CD4-positive, alpha-beta memory T cell (primary cell): ENCODE results near the gene CA7. TPM values are rescaled to one million over a fixed set of nuclear protein-coding genes. Genes with fewer than 3 reads are reported as not detected.

ENCODE experiments used
- CTCF ChIA-PET: fragments of 350-600 bp; sonication (Branson Sonifier 250); formaldehyde crosslinking; loops from one replicate; lab custom pipeline; 2021; ENCODE audit warnings: inconsistent platforms; ENCODE audit not compliant: partially characterized antibody; lab: Charles Lee
- POLR2A ChIA-PET: fragments of 350-600 bp; sonication (Branson Sonifier 250); formaldehyde crosslinking; loops from one replicate; lab custom pipeline; 2021; ENCODE audit not compliant: partially characterized antibody; lab: Charles Lee
- DNase-seq, 5 donors: peaks; one replicate each; pipeline versions ENCODE4 v3.0.0 to v3.0.0-alpha.2; 2020 to 2022; ENCODE audit warnings: mixed read lengths in 1 of 5
- H3K27ac ChIP-seq: one replicate; pipeline ENCODE4 v1.7.0; 2013; ENCODE audit warnings: low read depth, low read length
- H3K27me3 ChIP-seq: 2 replicates; pipeline ENCODE4 v1.7.0; 2013; ENCODE audit warnings: mild to moderate bottlenecking, low read length, moderate library complexity; ENCODE audit not compliant: insufficient read depth
- H3K36me3 ChIP-seq: 2 replicates; pipeline ENCODE4 v1.7.0; 2013; ENCODE audit warnings: mild to moderate bottlenecking, low read length, moderate library complexity; ENCODE audit not compliant: insufficient read depth
- H3K4me1 ChIP-seq: 2 replicates; pipeline ENCODE4 v1.7.0; 2013; ENCODE audit warnings: mild to moderate bottlenecking, low read length, moderate library complexity; ENCODE audit not compliant: insufficient read depth
- H3K4me3 ChIP-seq, 2 donors: one replicate each; pipeline ENCODE4 v1.7.0; 2013; ENCODE audit warnings: low read length in 2 of 2, mild to moderate bottlenecking in 1 of 2
- H3K9me3 ChIP-seq, 2 donors: one replicate each; pipeline ENCODE4 v1.7.0; 2013; ENCODE audit warnings: low read length in 2 of 2, control low read depth in 1 of 2; ENCODE audit not compliant: control insufficient read depth in 1 of 2
- H3K27ac Mint-ChIP-seq, 7 donors: one replicate each; pipeline ENCODE4 v1.8.0; 2020 to 2021; ENCODE audit warnings: mixed read lengths in 7 of 7, mild to moderate bottlenecking in 6 of 7, inconsistent platforms in 3 of 7, moderate library complexity in 3 of 7
- H3K27me3 Mint-ChIP-seq, 2 donors: one replicate each; pipeline ENCODE4 v1.8.0; 2020 to 2021; ENCODE audit warnings: mixed read lengths in 2 of 2
- H3K36me3 Mint-ChIP-seq, 2 donors: one replicate each; pipeline ENCODE4 v1.8.0; 2020 to 2021; ENCODE audit warnings: mixed read lengths in 2 of 2, inconsistent platforms in 1 of 2, mild to moderate bottlenecking in 1 of 2
- H3K4me1 Mint-ChIP-seq, 4 donors: one replicate each; pipeline ENCODE4 v1.8.0; 2020 to 2021; ENCODE audit warnings: mixed read lengths in 4 of 4, mild to moderate bottlenecking in 1 of 4
- H3K4me3 Mint-ChIP-seq, 8 donors: one replicate each; pipeline ENCODE4 v1.8.0; 2020 to 2021; ENCODE audit warnings: mixed read lengths in 8 of 8, mild to moderate bottlenecking in 7 of 8, moderate library complexity in 6 of 8, inconsistent platforms in 3 of 8
- H3K9me3 Mint-ChIP-seq, 8 donors: one replicate each; pipeline ENCODE4 v1.8.0; 2020 to 2021; ENCODE audit warnings: mixed read lengths in 8 of 8, mild to moderate bottlenecking in 5 of 8, inconsistent platforms in 3 of 8, moderate library complexity in 1 of 8
- intact Hi-C: fragments of 100-400 bp; cut with micrococcal nuclease; formaldehyde crosslinking; loops from one replicate; pipeline ENCODE4 v1.15.1; 2023
- polyA plus RNA-seq, 2 donors: library from polyadenylated mRNA; unstranded; fragments of 300-500 nt; fragmentation: Illumina TruSeq; gene quantifications; one replicate each; pipeline ENCODE4 v1.2.3, GENCODE V29; 2021
- total RNA-seq, 2 experiments: library from RNA; stranded (reverse); gene quantifications; one replicate each; pipeline ENCODE4 v1.2.3, GENCODE V29; 2021

Gene CA7
- total and polyA plus RNA-seq, 4 experiments from 2014 or later, result not detected

DNA sequence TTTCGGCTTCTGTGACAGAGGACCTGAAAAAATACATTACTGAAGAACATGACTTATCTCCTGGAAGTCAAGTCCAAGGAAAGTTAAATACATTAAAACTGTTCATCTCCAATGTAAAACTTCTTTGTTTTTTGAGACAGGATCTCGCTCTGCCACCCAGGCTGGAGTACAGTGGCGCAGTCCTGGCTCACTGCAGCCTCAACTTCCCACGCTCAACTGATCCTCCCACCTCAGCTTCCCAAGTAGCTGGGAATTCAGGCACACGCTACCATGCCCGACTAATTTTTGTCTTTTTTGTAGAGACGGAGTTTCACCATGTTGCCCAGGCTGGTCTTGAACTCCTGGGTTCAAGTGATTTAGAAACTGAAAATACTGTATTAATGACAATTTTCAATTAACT, 33.2 kb upstream of the CA7 start:
- Histone ChIP-seq H3K4me3 (no peak overlapping the region), H3K4me1 (no peaks in the 10 kb centered on the region), H3K27ac (no peak overlapping the region), H3K9me3 (no peaks in the 10 kb centered on the region), H3K36me3 (peaks cover 49% of the 10 kb centered on the region), H3K27me3 (no peaks in the 10 kb centered on the region)
- no peak for DNase-seq
- POLR2A ChIA-PET, result no interaction called here
- H3K27ac Mint-ChIP-seq, result peak overlapping the region in 1 of 7 donors; percentile 53
- H3K27me3 Mint-ChIP-seq, result no peaks in the 10 kb centered on the region
- intact Hi-C loops, result no loop called here
- CTCF ChIA-PET, result no interaction called here
- no peak overlapping the region for H3K4me3 Mint-ChIP-seq
- H3K9me3 Mint-ChIP-seq, result no peaks in the 10 kb centered on the region
- no peaks in the 10 kb centered on the region for H3K4me1 Mint-ChIP-seq
- peaks cover 52 to 77% of the 10 kb centered on the region in 2 donors for H3K36me3 Mint-ChIP-seq

DNA sequence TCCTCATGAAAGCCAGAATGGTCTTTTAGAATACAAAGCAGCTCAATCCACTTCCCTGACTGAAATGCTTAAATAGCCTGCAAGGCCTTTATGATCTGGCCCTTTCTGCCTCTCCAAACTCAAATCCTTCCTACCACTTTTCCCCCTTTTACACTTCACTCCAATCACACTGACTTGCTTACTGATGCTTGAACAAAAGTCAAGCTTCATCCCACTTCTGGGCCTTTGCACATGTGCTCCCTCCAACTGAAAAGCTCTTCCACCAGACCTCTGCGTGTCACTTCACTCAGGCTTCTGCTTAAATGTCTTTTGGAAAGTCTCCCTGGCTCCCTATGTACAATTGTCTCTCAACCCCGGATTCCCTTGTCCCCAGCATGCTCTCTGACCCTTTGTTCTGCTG, 29.5 kb upstream of the CA7 start:
- Histone ChIP-seq H3K4me1 (no peaks in the 10 kb centered on the region), H3K36me3 (peaks cover 55% of the 10 kb centered on the region), H3K4me3 (no peak overlapping the region), H3K9me3 (no peaks in the 10 kb centered on the region), H3K27ac (no peak overlapping the region), H3K27me3 (no peaks in the 10 kb centered on the region)
- DNase-seq, result no peak
- H3K4me3 Mint-ChIP-seq, result no peak overlapping the region
- no peaks in the 10 kb centered on the region for H3K27me3 Mint-ChIP-seq
- CTCF ChIA-PET, result interaction anchor here (0.9 to 3.5 kb wide), 3 partner anchors 17 to 164 kb away, joined by 4 to 22 read pairs (median 5); partner anchors contain the start of gene NAE1
- H3K36me3 Mint-ChIP-seq, result peaks cover 53 to 82% of the 10 kb centered on the region in 2 donors
- H3K9me3 Mint-ChIP-seq, result no peaks in the 10 kb centered on the region
- intact Hi-C loops, result no loop called here
- POLR2A ChIA-PET, result no interaction called here
- peaks cover 0 to 2% (median 0%) of the 10 kb centered on the region in 4 donors for H3K4me1 Mint-ChIP-seq
- peak overlapping the region in 3 of 7 donors; percentile 2 to 85 (median 39) for H3K27ac Mint-ChIP-seq

DNA sequence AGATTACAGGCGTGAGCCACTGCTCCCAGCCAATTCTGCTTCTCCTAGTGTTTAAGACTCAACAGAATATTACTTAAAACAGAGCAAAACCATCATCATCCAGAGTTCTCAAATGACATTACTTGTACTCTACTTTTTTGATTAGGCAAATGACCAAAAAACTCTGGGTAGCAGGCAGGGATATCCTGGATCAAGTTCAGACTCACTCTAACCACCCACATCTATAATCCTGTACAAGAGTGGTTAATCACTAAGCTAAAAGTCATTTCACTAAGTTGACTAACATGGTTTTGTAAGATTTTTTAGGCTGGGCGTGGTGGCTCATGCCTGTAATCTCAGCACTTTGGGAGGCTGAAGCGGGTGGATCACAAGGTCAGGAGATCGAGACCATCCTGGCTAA, 20.2 kb upstream of the CA7 start:
- Mint-ChIP-seq H3K36me3 (peaks cover 39 to 70% of the 10 kb centered on the region in 2 donors), H3K4me3 (no peak overlapping the region), H3K4me1 (peaks cover 17 to 30% (median 20%) of the 10 kb centered on the region in 4 donors), H3K27ac (no peak overlapping the region), H3K9me3 (no peaks in the 10 kb centered on the region), H3K27me3 (no peaks in the 10 kb centered on the region)
- ChIA-PET POLR2A (no interaction called here), CTCF (interaction anchor here (1.0 to 3.3 kb wide), 4 partner anchors 19 to 49 kb away, joined by 3 to 11 read pairs (median 3); no protein-coding TSS in a partner anchor)
- H3K27me3 ChIP-seq, result no peaks in the 10 kb centered on the region
- DNase-seq, result no peak
- peaks cover 22% of the 10 kb centered on the region for H3K4me1 ChIP-seq
- H3K36me3 ChIP-seq, result peaks cover 35% of the 10 kb centered on the region
- no peak overlapping the region for H3K27ac ChIP-seq
- intact Hi-C loops, result no loop called here
- H3K4me3 ChIP-seq, result no peak overlapping the region
- no peaks in the 10 kb centered on the region for H3K9me3 ChIP-seq

GRCh38 chr16:66830422-66831404, 13.5 kb upstream of the CA7 start, which contains the start of gene NAE1:
Gene NAE1 (minus strand): TSS chr16:66830976. CDS start chr16:66830899, 77 bp downstream.
- Histone ChIP-seq H3K4me1 (peaks cover 39% of the 10 kb centered on the region), H3K27me3 (no peaks in the 10 kb centered on the region), H3K36me3 (peaks cover 12% of the 10 kb centered on the region), H3K4me3 (peak within 1 kb of the TSS; percentile 25 to 64), H3K27ac (peak within 1 kb of the TSS; percentile 68), H3K9me3 (no peaks in the 10 kb centered on the region)
- ChIA-PET POLR2A (interaction anchor here (0.8 to 2.6 kb wide), 18 partner anchors 9 to 280 kb away, joined by 3 to 18 read pairs (median 4); partner anchors contain the start of genes CIAO2B, CKLF, CMTM4 and DYNC1LI2), CTCF (interaction anchor here (0.6 to 7.3 kb wide), 46 partner anchors 9 to 424 kb away, joined by 3 to 95 read pairs (median 5); partner anchors contain the start of genes CA7, CDH16, CKLF and DYNC1LI2)
- Mint-ChIP-seq H3K27ac (peak within 1 kb of the TSS; percentile 38 to 82 (median 68)), H3K4me1 (peaks cover 20 to 34% (median 26%) of the 10 kb centered on the region in 4 donors), H3K36me3 (peaks cover 12 to 21% of the 10 kb centered on the region in 2 donors), H3K27me3 (peaks cover under 1 to 2% of the 10 kb centered on the region in 2 donors), H3K9me3 (no peaks in the 10 kb centered on the region), H3K4me3 (peak within 1 kb of the TSS; percentile 76 to 84 (median 82))
- intact Hi-C loops, result loop anchor here (1.0 to 2.0 kb wide), 2 partner anchors 42 to 226 kb away; partner anchors contain the start of gene CMTM3
- DNase-seq, result peak; percentile 81 to 94 (median 91)

GRCh38 chr16:66832190-66832589, 12.0 kb upstream of the CA7 start:
- no peak for DNase-seq
- Histone ChIP-seq H3K27ac (no peak overlapping the region), H3K4me3 (no peak overlapping the region), H3K27me3 (no peaks in the 10 kb centered on the region), H3K4me1 (peaks cover 31% of the 10 kb centered on the region), H3K36me3 (no peaks in the 10 kb centered on the region), H3K9me3 (no peaks in the 10 kb centered on the region)
- POLR2A ChIA-PET, result no interaction called here
- no peak overlapping the region for H3K4me3 Mint-ChIP-seq
- peak overlapping the region in 2 of 7 donors; percentile 57 to 65 for H3K27ac Mint-ChIP-seq
- peaks cover 0 to 1% (median 0%) of the 10 kb centered on the region in 8 donors for H3K9me3 Mint-ChIP-seq
- peaks cover 4 to 9% of the 10 kb centered on the region in 2 donors for H3K36me3 Mint-ChIP-seq
- intact Hi-C loops, result no loop called here
- H3K27me3 Mint-ChIP-seq, result peaks cover 2% of the 10 kb centered on the region in 2 donors
- CTCF ChIA-PET, result interaction anchor here (0.6 to 7.3 kb wide), 6 partner anchors 16 to 268 kb away, joined by 3 to 95 read pairs (median 21); no protein-coding TSS in a partner anchor
- H3K4me1 Mint-ChIP-seq, result peaks cover 14 to 25% (median 18%) of the 10 kb centered on the region in 4 donors

GRCh38 chr16:66832661-66833305, 11.4 kb upstream of the CA7 start:
- Histone ChIP-seq H3K36me3 (no peaks in the 10 kb centered on the region), H3K4me1 (peaks cover 30% of the 10 kb centered on the region), H3K4me3 (no peak overlapping the region), H3K9me3 (no peaks in the 10 kb centered on the region), H3K27me3 (no peaks in the 10 kb centered on the region), H3K27ac (no peak overlapping the region)
- Mint-ChIP-seq H3K36me3 (peaks cover under 1 to 6% of the 10 kb centered on the region in 2 donors), H3K27me3 (peaks cover 2% of the 10 kb centered on the region in 2 donors), H3K27ac (peak overlapping the region in 2 of 7 donors; percentile 46 to 57), H3K4me3 (peak overlapping the region in 1 of 8 donors; percentile 43), H3K9me3 (peaks cover 0 to 1% (median 0%) of the 10 kb centered on the region in 8 donors), H3K4me1 (peaks cover 10 to 21% (median 15%) of the 10 kb centered on the region in 4 donors)
- ChIA-PET POLR2A (no interaction called here), CTCF (interaction anchor here (2.5 to 7.3 kb wide), 2 partner anchors 17 to 34 kb away, joined by 22 to 95 read pairs; no protein-coding TSS in a partner anchor)
- DNase-seq, result no peak
- intact Hi-C loops, result no loop called here
